ENCODE measurements around the gene METTL1. TPM values are rescaled to one million over a fixed set of nuclear protein-coding genes. Genes with fewer than 3 reads are reported as not detected.
"Not testable (repeated sequence)": the region's sequence is repeated elsewhere in the genome, so short reads cannot be mapped to it uniquely, and the experiment has no call there.

Gene METTL1
- total RNA-seq, 1 donor from 2014 or later = 14.4 TPM

DNA sequence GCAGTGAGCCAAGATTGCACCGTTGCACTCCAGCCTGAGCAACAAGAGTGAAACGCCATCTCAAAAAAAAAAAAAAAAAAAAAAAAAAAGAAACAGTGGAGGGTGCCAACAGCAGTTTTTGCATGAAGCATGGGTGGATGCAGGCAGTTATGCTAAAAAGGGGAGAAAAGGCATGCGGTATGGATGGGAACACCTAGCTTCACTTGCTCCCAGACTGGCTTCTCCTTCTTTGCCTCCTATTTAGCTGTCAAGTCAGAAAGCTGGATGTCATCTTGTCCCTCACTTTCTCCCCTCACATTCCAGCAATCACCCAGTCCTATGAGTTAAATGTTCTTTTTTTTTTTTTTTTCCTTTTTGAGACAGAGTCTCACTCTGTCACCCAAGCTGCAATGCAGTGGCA lies 3.1 kb upstream of the METTL1 start:
- H3K4me1 ChIP-seq = peaks cover 21% of the 10 kb centered on the region
- TF ChIP-seq, protein P1, sequence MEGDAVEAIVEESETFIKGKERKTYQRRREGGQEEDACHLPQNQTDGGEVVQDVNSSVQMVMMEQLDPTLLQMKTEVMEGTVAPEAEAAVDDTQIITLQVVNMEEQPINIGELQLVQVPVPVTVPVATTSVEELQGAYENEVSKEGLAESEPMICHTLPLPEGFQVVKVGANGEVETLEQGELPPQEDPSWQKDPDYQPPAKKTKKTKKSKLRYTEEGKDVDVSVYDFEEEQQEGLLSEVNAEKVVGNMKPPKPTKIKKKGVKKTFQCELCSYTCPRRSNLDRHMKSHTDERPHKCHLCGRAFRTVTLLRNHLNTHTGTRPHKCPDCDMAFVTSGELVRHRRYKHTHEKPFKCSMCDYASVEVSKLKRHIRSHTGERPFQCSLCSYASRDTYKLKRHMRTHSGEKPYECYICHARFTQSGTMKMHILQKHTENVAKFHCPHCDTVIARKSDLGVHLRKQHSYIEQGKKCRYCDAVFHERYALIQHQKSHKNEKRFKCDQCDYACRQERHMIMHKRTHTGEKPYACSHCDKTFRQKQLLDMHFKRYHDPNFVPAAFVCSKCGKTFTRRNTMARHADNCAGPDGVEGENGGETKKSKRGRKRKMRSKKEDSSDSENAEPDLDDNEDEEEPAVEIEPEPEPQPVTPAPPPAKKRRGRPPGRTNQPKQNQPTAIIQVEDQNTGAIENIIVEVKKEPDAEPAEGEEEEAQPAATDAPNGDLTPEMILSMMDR (IDR thresholded peaks at IDR 0.05) = no peak
- no peaks in the 10 kb centered on the region for H3K27me3 ChIP-seq (ENCODE audit: low read depth)
- no peaks in the 10 kb centered on the region for H3K9me3 ChIP-seq
- no peak overlapping the region for H3K4me3 ChIP-seq
- DNase-seq (no peak), ATAC-seq (no peak)
- no peak overlapping the region for H3K27ac ChIP-seq
- peaks cover 13% of the 10 kb centered on the region for H3K36me3 ChIP-seq
- intact Hi-C loops (cut with DNase I) = no loop called here

DNA sequence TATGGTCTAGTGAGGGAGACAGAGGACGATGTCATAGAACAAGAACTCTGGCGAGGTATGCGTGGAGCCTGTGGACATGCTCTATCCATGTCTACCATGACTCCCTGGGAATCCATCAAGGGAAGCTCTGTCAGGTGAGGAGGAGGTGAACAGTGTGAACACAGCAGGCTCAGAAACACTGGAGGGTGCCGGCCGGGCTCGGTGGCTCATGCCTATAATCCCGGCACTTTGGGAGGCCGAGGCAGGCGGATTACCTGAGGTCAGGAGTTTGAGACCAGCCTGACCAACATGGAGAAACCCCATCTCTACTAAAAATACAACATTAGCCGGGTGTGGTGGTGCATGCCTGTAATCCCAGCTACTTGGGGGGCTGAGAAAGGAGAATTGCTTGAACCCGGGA lies 2.7 kb upstream of the METTL1 start:
- intact Hi-C loops (cut with DNase I) = not testable (repeated sequence)

DNA sequence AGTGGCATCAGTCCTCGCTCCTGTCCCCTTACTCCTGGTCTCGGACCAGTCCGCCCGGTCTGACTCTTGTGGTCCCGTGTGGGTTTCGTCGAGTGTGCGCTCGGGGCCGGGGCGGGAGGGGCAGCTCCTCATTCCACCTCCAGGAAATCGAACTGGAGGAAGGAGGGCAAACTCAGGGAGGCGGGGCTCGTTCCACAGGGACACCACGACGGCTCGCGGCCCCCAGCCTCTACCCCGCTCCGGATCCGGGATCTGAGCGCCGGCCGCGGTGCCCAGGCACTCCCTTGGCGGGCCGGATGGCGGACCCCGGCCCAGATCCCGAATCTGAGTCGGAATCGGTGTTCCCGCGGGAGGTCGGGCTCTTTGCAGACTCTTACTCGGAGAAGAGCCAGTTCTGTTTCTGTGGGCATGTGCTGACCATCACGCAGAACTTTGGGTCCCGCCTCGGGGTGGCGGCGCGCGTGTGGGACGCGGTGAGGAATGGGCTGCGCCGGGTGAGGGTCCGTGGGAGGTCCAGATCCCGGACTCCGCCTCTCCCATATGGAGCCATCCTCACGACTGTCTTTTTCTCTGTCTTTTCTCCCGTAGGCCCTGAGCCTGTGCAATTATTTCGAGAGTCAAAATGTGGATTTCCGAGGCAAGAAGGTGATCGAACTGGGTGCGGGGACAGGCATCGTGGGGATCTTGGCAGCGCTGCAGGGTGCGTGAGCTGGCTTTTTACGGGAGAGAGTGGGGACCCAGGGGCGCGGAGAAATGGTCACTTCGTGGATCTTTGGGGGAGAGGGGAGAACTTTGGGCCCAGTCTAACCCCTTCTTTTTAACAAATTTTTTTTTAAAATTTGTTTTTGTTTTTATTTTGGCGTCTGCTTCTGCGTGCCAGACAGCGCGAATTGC lies 771 bp upstream of the METTL1 start, which contains the start of gene EEF1AKMT3:
Gene EEF1AKMT3, plus strand, starts transcription at position 186 of the 894 bp plus-strand sequence. Its CDS starts 111 bp downstream, at position 297.
- TF ChIP-seq, protein P1 (IDR thresholded peaks at IDR 0.05) = no peak
- peak; percentile 71 to 84 for ATAC-seq
- intact Hi-C loops (cut with DNase I) = no loop called here

More for the DNA sequence above, 2.7 kb upstream of the METTL1 start:
- not testable (repeated sequence) for H3K27me3 ChIP-seq (ENCODE audit: low read depth); ATAC-seq; H3K9me3 ChIP-seq; DNase-seq; H3K27ac ChIP-seq; H3K4me3 ChIP-seq
- H3K36me3 ChIP-seq = peaks cover 17% of the 10 kb centered on the region
- H3K4me1 ChIP-seq = peaks cover 21% of the 10 kb centered on the region

DNA sequence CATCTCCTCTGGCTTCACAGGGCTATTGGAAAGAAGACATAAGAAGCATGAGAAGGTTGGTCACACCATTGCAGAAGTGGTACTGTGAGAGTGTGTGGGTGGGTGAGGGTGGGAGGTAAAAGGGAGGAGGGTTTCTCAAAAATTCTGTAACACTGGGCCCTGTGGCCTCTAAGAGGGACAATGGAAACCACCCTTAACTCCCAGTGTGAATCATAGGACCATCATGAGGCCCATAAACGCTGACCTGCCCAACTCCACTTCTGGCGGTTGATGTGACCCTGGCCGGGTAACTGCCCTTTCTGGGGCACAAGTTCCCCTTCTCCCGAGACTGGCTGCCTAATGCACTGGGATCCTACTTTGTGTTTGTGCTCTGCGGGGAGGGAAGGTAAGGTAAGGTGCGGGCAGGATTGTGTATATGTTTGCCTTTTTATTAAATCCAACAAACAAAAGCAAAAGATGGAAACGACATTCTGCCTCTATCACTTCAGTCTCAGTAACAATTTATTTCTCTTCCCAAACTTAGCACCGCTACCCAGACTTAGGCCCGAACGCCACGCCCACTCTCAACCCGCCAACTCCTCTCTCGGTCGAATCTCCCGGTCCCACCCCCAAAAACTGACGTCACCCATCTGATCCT lies 551 bp downstream of the METTL1 start:
- peaks cover 5% of the 10 kb centered on the region for H3K27me3 ChIP-seq (ENCODE audit: low read depth)
- peaks cover 32% of the 10 kb centered on the region for H3K4me1 ChIP-seq
- H3K27ac ChIP-seq = peak overlapping the region; percentile 91
- TF ChIP-seq, protein P1 (IDR thresholded peaks at IDR 0.05) = no peak
- H3K4me3 ChIP-seq = peak overlapping the region; percentile 93
- DNase-seq (peak; percentile 90), ATAC-seq (peak; percentile 78 to 88)
- H3K36me3 ChIP-seq = peaks cover 29% of the 10 kb centered on the region
- intact Hi-C loops (cut with DNase I) = no loop called here
- no peaks in the 10 kb centered on the region for H3K9me3 ChIP-seq

More for the DNA sequence above, 771 bp upstream of the METTL1 start, which contains the start of gene EEF1AKMT3:
- Histone ChIP-seq H3K4me3 (peak within 1 kb of the TSS; percentile 93), H3K36me3 (peaks cover 29% of the 10 kb centered on the region), H3K27me3 (ENCODE audit: low read depth) (no peaks in the 10 kb centered on the region), H3K4me1 (peaks cover 21% of the 10 kb centered on the region), H3K9me3 (no peaks in the 10 kb centered on the region), H3K27ac (peak within 1 kb of the TSS; percentile 91)
- peak; percentile 79 for DNase-seq

DNA sequence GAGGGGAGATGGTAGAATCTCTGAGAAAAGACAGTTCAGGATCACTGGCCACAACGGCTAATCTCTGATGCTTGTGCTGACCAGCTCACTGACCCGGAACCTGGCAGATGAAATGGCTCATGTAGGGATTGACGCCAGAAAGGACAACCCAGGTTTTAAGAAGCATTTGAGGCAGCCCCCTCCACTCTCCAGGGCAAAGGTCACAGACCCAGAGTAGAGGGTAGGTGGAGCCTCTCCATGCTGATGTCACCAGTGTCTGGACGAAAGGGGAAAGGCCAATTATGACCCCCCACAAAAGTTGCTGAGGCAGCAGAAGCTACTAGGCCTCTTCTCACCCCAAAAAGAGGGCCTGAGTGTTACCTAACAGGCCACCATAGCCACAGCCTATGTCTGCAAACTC lies 1.2 kb downstream of the METTL1 start:
- H3K9me3 ChIP-seq = no peaks in the 10 kb centered on the region
- DNase-seq (no peak), ATAC-seq (no peak)
- peaks cover 38% of the 10 kb centered on the region for H3K4me1 ChIP-seq
- no peak overlapping the region for H3K27ac ChIP-seq
- intact Hi-C loops (cut with DNase I) = no loop called here
- peaks cover 24% of the 10 kb centered on the region for H3K36me3 ChIP-seq
- TF ChIP-seq, protein P1 (IDR thresholded peaks at IDR 0.05) = no peak
- no peak overlapping the region for H3K4me3 ChIP-seq
- H3K27me3 ChIP-seq (ENCODE audit: low read depth) = peaks cover 9% of the 10 kb centered on the region

All from lower lobe of right lung (tissue), 2 donors.